ENCODE data around the gene SPINT1. TPM values are rescaled to one million over a fixed set of nuclear protein-coding genes. Genes with fewer than 3 reads are reported as not detected.

Gene SPINT1
- total and polyA plus RNA-seq, 9 donors, result 0.38 to 11.0 (median 1.0) TPM

DNA sequence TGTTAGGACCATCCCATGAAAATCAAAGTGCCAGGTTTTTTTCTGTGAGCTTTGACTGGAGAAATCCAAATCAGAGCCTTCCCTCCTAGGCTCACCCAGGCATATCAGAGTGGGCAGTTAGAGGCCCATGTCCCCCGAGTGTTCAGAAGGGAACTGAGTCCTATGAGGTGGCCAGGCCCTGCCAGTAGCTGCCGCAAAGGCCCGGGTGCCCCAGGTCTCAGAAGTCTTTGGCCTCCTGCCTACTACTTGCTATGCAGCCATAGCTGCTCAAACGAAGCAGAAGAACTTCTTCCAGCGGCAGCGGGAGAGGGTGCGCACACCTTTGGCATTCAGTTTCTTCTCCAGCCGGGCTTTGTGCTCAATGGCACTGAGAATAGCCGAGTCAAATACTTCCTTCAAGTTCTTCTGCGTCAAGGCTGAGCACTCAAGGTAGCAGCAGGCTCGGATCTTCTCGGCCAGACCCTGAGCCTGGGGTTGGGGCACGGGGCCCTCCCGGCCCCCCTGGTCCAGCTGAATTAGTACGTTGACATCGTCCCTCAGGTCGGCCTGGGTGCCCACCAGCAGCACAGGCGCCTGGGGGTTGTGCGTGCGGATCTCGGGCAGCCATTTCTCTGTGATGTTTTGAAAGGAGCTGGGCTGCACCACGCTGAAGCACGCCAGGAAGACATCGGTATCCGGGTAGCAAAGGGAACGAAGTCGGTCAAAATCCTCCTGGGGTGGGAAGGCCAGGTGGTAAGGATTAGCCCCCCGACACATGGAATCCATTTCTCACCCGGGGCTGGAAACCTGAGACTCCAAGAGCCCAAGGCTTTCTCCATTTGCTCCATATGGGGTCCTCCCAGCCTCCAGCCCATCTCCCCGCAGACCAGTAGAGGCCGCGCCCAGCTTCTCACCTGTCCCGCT lies 29.2 kb downstream of the SPINT1 start:
- 44% methylated on average over 28 of the region's 33 CpGs for WGBS (ENCODE audit: insufficient coverage)
- Histone ChIP-seq H3K4me3 (ENCODE audit: low read length) (peak overlapping the region; percentile 36), H3K27ac (ENCODE audit: low read length) (no peak overlapping the region), H3K27me3 (ENCODE audit: control insufficient read depth, insufficient read depth, low read length) (peaks cover 26% of the 10 kb centered on the region), H3K4me1 (ENCODE audit: control insufficient read depth, insufficient read depth, low read length) (peaks cover 6% of the 10 kb centered on the region), H3K36me3 (ENCODE audit: control insufficient read depth, insufficient read depth, low read length) (no peaks in the 10 kb centered on the region), H3K9me3 (replicated peaks; ENCODE audit: control insufficient read depth, low read depth, low read length) (no peaks in the 10 kb centered on the region)
- DNase-seq, result no peak

DNA sequence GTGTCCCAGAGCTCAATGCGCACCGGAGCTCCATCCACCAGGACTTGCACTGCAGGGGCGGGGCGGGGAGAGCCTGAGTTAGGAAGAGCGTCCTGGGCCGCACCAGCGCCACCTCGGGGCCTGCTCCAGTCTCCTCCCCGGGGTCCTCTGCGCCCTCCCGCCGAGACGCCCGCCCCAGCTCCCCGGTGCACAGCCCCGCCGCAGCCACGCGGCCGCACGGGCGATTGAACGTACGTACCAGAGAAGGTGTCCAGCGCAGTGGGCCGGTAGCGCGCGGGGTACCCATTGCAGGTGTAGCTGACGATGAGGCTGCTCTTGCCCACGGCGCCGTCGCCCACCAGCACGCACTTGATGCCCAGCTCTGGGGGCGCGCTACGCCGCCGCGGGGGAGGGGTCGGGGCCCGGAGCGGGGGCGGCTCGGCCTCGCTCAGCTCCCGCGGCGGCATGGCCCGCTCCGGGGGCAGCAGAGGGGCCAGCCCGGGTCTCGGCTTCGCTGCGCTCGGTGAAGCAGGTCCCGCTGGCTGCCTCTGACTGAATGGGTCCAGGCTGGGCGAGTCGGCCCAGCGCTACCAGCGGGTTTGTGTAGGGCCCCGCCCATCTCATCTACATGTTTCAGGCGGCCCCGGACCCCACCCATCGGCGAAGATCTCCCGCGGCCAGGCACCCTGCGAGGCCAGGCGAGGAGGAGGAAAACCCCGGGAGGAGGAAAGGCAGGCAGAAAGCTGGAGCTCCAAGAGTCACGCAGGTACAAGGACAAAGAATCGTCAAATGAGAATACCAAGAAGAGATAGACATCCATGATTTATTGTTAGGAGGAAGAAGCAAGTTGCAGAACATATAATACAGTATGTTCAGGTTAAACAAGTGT lies 30.1 kb downstream of the SPINT1 start, which contains the start of gene RHOV:
Gene RHOV (minus strand): TSS at position 541 of the 868 bp plus-strand sequence. CDS start 95 bp downstream, at position 446.
- H3K36me3 ChIP-seq (ENCODE audit: control insufficient read depth, insufficient read depth, low read length), result no peaks in the 10 kb centered on the region
- peaks cover 26% of the 10 kb centered on the region for H3K27me3 ChIP-seq (ENCODE audit: control insufficient read depth, insufficient read depth, low read length)
- peak within 1 kb of the TSS; percentile 36 for H3K4me3 ChIP-seq (ENCODE audit: low read length)
- H3K4me1 ChIP-seq (ENCODE audit: control insufficient read depth, insufficient read depth, low read length), result peaks cover 6% of the 10 kb centered on the region
- under 1% methylated on average over 70 of the region's 74 CpGs for WGBS (ENCODE audit: insufficient coverage)
- no peak within 1 kb of the TSS for H3K27ac ChIP-seq (ENCODE audit: low read length)
- no peaks in the 10 kb centered on the region for H3K9me3 ChIP-seq (replicated peaks; ENCODE audit: control insufficient read depth, low read depth, low read length)
- DNase-seq, result peak; percentile 43

DNA sequence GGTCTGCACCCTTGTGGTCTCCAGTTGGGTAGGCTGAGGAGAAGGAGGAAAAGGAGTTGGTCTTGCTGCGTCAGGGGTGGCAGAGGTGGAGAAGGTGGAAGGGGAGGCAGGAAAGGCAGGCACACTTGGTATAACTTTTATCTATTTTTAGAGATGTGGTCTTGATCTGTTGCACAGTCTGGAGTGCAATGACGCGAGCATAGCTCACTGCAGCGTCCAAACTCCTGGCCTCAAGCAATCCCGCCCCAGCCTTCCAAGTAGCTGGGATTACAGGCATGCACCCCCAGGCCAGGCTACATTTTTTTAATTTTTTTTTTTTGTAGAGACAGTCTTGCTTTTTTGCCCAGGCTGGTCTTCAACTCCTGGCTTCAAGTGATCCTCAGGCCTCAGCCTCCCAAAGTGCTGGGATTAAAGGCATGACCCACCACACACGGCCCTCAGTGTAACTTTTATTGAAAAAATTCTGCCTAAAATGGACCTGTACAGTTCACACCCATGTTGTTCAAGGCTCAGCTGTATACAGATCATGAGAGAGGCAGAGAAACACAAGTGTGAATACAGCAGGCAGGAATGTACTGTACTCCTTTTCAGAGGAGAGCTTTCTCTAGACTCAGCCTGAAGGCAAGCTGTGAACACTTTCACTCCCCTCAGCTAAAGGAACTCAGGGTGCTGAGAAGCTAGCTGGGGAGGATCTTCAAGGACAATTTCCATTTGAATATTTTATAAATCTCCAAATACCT lies 32.3 kb downstream of the SPINT1 start:
- H3K36me3 ChIP-seq (ENCODE audit: control insufficient read depth, insufficient read depth, low read length), result no peaks in the 10 kb centered on the region
- H3K4me3 ChIP-seq (ENCODE audit: low read length), result no peak overlapping the region
- H3K27ac ChIP-seq (ENCODE audit: low read length), result no peak overlapping the region
- no peak for DNase-seq
- peaks cover 26% of the 10 kb centered on the region for H3K27me3 ChIP-seq (ENCODE audit: control insufficient read depth, insufficient read depth, low read length)
- no peaks in the 10 kb centered on the region for H3K9me3 ChIP-seq (replicated peaks; ENCODE audit: control insufficient read depth, low read depth, low read length)
- WGBS (ENCODE audit: insufficient coverage), result 83% methylated on average over 5 of the region's 6 CpGs
- H3K4me1 ChIP-seq (ENCODE audit: control insufficient read depth, insufficient read depth, low read length), result peaks cover 6% of the 10 kb centered on the region

DNA sequence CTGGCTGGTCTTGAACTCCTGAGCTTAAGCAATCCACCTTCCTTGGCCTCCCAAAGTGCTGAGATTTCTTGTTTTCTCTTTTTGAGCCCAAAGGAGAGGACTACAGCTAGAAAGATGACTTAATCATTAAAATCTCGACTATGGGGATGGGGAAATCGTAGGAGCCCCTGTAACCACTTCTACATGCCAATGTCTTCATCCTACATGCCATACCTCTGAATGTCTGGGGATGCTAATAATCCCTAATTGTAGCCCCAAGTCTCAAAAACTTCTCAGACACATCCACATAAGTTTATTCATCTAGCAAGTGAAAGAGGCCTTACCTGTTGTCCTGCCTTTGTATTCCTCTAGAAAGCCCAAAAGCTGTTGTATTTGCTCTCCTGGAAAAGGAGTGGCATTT lies 33.8 kb downstream of the SPINT1 start:
- Histone ChIP-seq H3K9me3 (replicated peaks; ENCODE audit: control insufficient read depth, low read depth, low read length) (peaks cover 2% of the 10 kb centered on the region), H3K36me3 (ENCODE audit: control insufficient read depth, insufficient read depth, low read length) (no peaks in the 10 kb centered on the region), H3K27ac (ENCODE audit: low read length) (no peak overlapping the region), H3K4me1 (ENCODE audit: control insufficient read depth, insufficient read depth, low read length) (peaks cover 6% of the 10 kb centered on the region), H3K4me3 (ENCODE audit: low read length) (no peak overlapping the region), H3K27me3 (ENCODE audit: control insufficient read depth, insufficient read depth, low read length) (peaks cover 18% of the 10 kb centered on the region)
- WGBS (ENCODE audit: insufficient coverage), result no CpG with 5 or more reads among the region's 2 CpGs
- DNase-seq, result no peak

DNA sequence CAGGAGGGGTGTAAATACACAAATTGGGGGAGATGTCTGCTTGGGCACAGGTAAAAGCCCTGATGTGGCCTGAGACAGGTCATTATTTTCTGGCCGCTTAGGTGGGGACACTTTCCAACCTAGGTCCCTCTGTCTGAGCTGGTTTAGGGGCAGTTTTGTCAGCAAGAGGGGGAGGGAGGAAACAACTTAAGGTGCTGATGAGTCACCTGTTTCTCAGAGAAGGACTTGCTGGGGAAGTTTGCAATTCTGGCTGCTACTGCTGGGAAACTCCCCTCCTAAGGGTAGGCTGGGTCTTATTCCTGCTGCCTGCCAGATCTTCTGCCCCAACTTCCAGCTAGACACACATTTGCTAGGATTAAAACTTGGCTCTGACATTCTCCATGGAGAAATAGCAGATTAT lies 34.9 kb downstream of the SPINT1 start:
- H3K27ac ChIP-seq (ENCODE audit: low read length), result no peak overlapping the region
- H3K27me3 ChIP-seq (ENCODE audit: control insufficient read depth, insufficient read depth, low read length), result peaks cover 8% of the 10 kb centered on the region
- DNase-seq, result no peak
- H3K4me1 ChIP-seq (ENCODE audit: control insufficient read depth, insufficient read depth, low read length), result peaks cover 2% of the 10 kb centered on the region
- peaks cover 5% of the 10 kb centered on the region for H3K9me3 ChIP-seq (replicated peaks; ENCODE audit: control insufficient read depth, low read depth, low read length)
- H3K4me3 ChIP-seq (ENCODE audit: low read length), result no peak overlapping the region
- WGBS (ENCODE audit: insufficient coverage), result 71% methylated on average over 1 of the region's 1 CpG
- H3K36me3 ChIP-seq (ENCODE audit: control insufficient read depth, insufficient read depth, low read length), result no peaks in the 10 kb centered on the region

DNA sequence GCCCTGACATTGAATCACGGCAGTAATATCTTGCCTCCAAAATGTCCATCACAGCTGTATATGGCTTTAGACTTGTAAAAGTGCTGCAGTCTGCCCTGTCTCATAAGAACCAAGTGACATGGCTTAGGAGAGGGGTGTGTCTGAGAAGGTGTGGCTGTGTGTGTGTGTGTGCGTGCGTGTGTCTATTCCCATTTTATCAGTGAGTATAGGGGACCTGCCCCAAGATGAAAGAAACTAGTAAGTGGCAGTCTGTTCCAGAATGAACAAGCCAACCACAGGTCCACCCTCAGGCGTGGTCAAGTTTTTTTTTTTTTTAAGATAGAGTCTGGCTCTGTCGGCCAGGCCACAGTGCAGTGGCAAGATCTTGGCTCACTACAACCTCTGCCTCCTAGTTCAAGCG lies 35.8 kb downstream of the SPINT1 start:
- DNase-seq, result no peak
- Histone ChIP-seq H3K9me3 (replicated peaks; ENCODE audit: control insufficient read depth, low read depth, low read length) (peaks cover 5% of the 10 kb centered on the region), H3K27ac (ENCODE audit: low read length) (no peak overlapping the region), H3K4me3 (ENCODE audit: low read length) (no peak overlapping the region), H3K4me1 (ENCODE audit: control insufficient read depth, insufficient read depth, low read length) (no peaks in the 10 kb centered on the region), H3K27me3 (ENCODE audit: control insufficient read depth, insufficient read depth, low read length) (peaks cover 4% of the 10 kb centered on the region), H3K36me3 (ENCODE audit: control insufficient read depth, insufficient read depth, low read length) (no peaks in the 10 kb centered on the region)
- WGBS (ENCODE audit: insufficient coverage), result 90% methylated on average over 3 of the region's 6 CpGs

DNA sequence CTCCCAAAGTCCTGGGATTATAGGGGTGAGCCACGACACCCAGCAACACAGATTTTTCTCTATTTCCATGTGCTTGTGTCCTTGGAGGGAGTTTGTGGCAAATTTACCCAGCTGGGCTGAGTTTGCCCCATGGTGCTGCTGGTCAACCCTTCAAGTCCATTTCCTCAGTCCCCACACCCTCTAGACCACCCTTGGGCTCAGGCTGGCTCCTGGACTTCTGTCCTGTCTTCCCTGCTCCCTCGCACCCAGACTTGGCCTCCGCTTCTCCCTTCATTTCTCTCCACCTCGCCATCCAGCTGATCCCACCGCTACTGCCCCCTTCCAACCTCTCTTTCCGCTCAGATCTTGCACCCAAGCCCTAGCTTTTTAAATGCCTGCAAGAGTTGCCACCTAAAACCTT lies 37.5 kb downstream of the SPINT1 start:
- DNase-seq, result no peak
- 94% methylated on average over 5 of the region's 6 CpGs for WGBS (ENCODE audit: insufficient coverage)

DNA sequence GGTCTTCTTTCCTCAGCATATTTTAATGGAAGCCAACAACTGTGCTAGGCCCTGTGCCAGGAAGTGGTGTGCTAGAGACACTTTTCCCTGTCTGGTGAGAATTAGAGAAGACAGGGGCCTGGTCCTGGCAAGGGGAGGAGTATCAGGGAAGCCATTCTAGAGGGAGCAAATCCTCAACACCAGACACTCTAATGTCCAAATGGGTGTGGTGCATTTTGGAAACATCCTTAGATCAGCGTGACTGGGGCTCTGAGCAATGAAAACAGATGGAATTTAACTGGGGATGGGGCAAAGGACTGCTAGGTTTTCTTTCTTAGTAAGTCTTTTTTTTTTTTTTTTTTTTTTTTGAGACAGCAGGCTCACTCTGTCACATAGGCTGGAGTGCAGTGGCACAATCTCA lies 42.7 kb downstream of the SPINT1 start:
- no CpG with 5 or more reads among the region's 1 CpG for WGBS (ENCODE audit: insufficient coverage)
- peaks cover 3% of the 10 kb centered on the region for H3K4me1 ChIP-seq (ENCODE audit: control insufficient read depth, insufficient read depth, low read length)
- no peak overlapping the region for H3K4me3 ChIP-seq (ENCODE audit: low read length)
- H3K36me3 ChIP-seq (ENCODE audit: control insufficient read depth, insufficient read depth, low read length), result no peaks in the 10 kb centered on the region
- H3K27me3 ChIP-seq (ENCODE audit: control insufficient read depth, insufficient read depth, low read length), result no peaks in the 10 kb centered on the region
- H3K9me3 ChIP-seq (replicated peaks; ENCODE audit: control insufficient read depth, low read depth, low read length), result peaks cover 5% of the 10 kb centered on the region
- H3K27ac ChIP-seq (ENCODE audit: low read length), result no peak overlapping the region
- no peak for DNase-seq

More for the DNA sequence above, 37.5 kb downstream of the SPINT1 start:
- no peak overlapping the region for H3K4me3 ChIP-seq (ENCODE audit: low read length)
- no peaks in the 10 kb centered on the region for H3K27me3 ChIP-seq (ENCODE audit: control insufficient read depth, insufficient read depth, low read length)
- no peak overlapping the region for H3K27ac ChIP-seq (ENCODE audit: low read length)
- peaks cover 5% of the 10 kb centered on the region for H3K9me3 ChIP-seq (replicated peaks; ENCODE audit: control insufficient read depth, low read depth, low read length)
- no peaks in the 10 kb centered on the region for H3K36me3 ChIP-seq (ENCODE audit: control insufficient read depth, insufficient read depth, low read length)
- peaks cover 1% of the 10 kb centered on the region for H3K4me1 ChIP-seq (ENCODE audit: control insufficient read depth, insufficient read depth, low read length)

DNA sequence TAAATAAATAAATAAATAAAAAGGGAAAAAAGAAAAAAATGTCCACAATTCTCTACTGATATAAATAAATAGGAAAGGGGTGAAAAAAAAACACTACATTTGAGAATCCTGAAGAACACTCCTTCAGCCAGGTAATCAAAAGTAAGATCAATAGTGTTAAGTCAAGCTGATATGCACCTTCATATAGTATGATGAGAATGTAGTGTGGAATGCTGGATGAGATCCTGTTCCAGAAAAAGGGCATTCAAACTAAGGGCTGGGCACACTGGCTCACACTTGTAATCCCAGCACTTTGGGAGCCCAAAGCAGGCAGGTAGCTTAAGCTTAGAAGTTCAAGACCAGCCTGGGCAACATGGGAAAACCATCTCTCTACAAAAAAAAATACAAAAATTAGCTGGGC lies 45.3 kb downstream of the SPINT1 start:
- no peak overlapping the region for H3K27ac ChIP-seq (ENCODE audit: low read length)
- H3K9me3 ChIP-seq (replicated peaks; ENCODE audit: control insufficient read depth, low read depth, low read length), result no peaks in the 10 kb centered on the region
- peaks cover 11% of the 10 kb centered on the region for H3K4me1 ChIP-seq (ENCODE audit: control insufficient read depth, insufficient read depth, low read length)
- H3K27me3 ChIP-seq (ENCODE audit: control insufficient read depth, insufficient read depth, low read length), result peaks cover 2% of the 10 kb centered on the region
- DNase-seq, result no peak
- H3K4me3 ChIP-seq (ENCODE audit: low read length), result no peak overlapping the region
- no peaks in the 10 kb centered on the region for H3K36me3 ChIP-seq (ENCODE audit: control insufficient read depth, insufficient read depth, low read length)

All from muscle of leg (tissue), 11 donors.